Trophoblast cell (in vitro differentiated cells and primary cell): ENCODE data around the gene PAQR8.

Experiments used
- DNase-seq, 2 donors: peaks; one replicate each; pipeline ENCODE4 v3.0.0-alpha.2; 2016
- H2AFZ ChIP-seq: 2 replicates; pipeline ENCODE4 v1.6.1; 2013; ENCODE audit warnings: low read length, moderate library complexity, mild to moderate bottlenecking; ENCODE audit not compliant: insufficient read depth, poor library complexity
- H2AK5ac ChIP-seq: 2 replicates; pipeline ENCODE4 v1.6.1; 2013; ENCODE audit warnings: mild to moderate bottlenecking, low read length
- H2BK120ac ChIP-seq: 2 replicates; pipeline ENCODE4 v1.6.1; 2013; ENCODE audit warnings: low read length, mild to moderate bottlenecking, moderate library complexity; ENCODE audit not compliant: insufficient read depth, poor library complexity
- H2BK12ac ChIP-seq: 2 replicates; pipeline ENCODE4 v1.6.1; 2013; ENCODE audit warnings: mild to moderate bottlenecking, low read length, moderate library complexity
- H2BK5ac ChIP-seq: 2 replicates; pipeline ENCODE4 v1.6.1; 2013; ENCODE audit warnings: low read length, low read depth, moderate library complexity, mild to moderate bottlenecking; ENCODE audit not compliant: poor library complexity
- H3K14ac ChIP-seq: 2 replicates; pipeline ENCODE4 v1.6.1; 2013; ENCODE audit warnings: mild to moderate bottlenecking, low read length
- H3K18ac ChIP-seq: 2 replicates; pipeline ENCODE4 v1.6.1; 2013; ENCODE audit warnings: mild to moderate bottlenecking, low read length
- H3K23ac ChIP-seq: 2 replicates; pipeline ENCODE4 v1.6.1; 2013; ENCODE audit warnings: low read length
- H3K27ac ChIP-seq: 2 replicates; pipeline ENCODE4 v1.5.1; 2013; ENCODE audit warnings: low read depth, mild to moderate bottlenecking, inconsistent platforms, low read length, moderate library complexity
- H3K27me3 ChIP-seq: 2 replicates; pipeline ENCODE4 v1.6.1; 2013; ENCODE audit warnings: inconsistent platforms, mild to moderate bottlenecking, low read length, moderate library complexity; ENCODE audit not compliant: insufficient read depth
- H3K36me3 ChIP-seq, 2 experiments: 1 replicate in 1 of 2; 2 replicates in 1 of 2; pipeline ENCODE4 v1.6.1; 2013; ENCODE audit warnings: low read length in 2 of 2, mild to moderate bottlenecking in 2 of 2, moderate library complexity in 1 of 2; ENCODE audit not compliant: insufficient read depth in 2 of 2, control insufficient read depth in 1 of 2
- H3K4ac ChIP-seq: 2 replicates; pipeline ENCODE4 v1.6.1; 2013; ENCODE audit warnings: low read depth, mild to moderate bottlenecking, low read length, moderate library complexity
- H3K4me1 ChIP-seq, 2 experiments: 1 replicate in 1 of 2; 2 replicates in 1 of 2; pipeline ENCODE4 v1.6.1; 2013; ENCODE audit warnings: low read length in 2 of 2, mild to moderate bottlenecking in 2 of 2, moderate library complexity in 1 of 2; ENCODE audit not compliant: insufficient read depth in 2 of 2, control insufficient read depth in 1 of 2
- H3K4me2 ChIP-seq: 2 replicates; pipeline ENCODE4 v1.6.1; 2013; ENCODE audit warnings: inconsistent platforms, mild to moderate bottlenecking, low read length, moderate library complexity
- H3K4me3 ChIP-seq: 2 replicates; pipeline ENCODE4 v1.5.1; 2013; ENCODE audit warnings: mild to moderate bottlenecking, low read depth, low read length, inconsistent platforms
- H3K79me1 ChIP-seq: one replicate; pipeline ENCODE4 v1.6.1; 2013; ENCODE audit warnings: low read length
- H3K79me2 ChIP-seq: 2 replicates; pipeline ENCODE4 v1.6.1; 2013; ENCODE audit warnings: low read length, mild to moderate bottlenecking; ENCODE audit not compliant: control insufficient read depth, insufficient read depth, poor library complexity
- H3K9ac ChIP-seq: 2 replicates; pipeline ENCODE4 v1.6.1; 2013; ENCODE audit warnings: mild to moderate bottlenecking, low read length
- H3K9me3 ChIP-seq: 2 replicates; pipeline ENCODE4 v1.6.1; 2013; ENCODE audit warnings: low read depth, mild to moderate bottlenecking, control low read depth, inconsistent platforms, low read length; ENCODE audit not compliant: insufficient read depth
- H4K12ac ChIP-seq: 2 replicates; pipeline ENCODE4 v1.6.1; 2013; ENCODE audit warnings: low read depth, mild to moderate bottlenecking, low read length, moderate library complexity
- H4K8ac ChIP-seq: 2 replicates; pipeline ENCODE4 v1.6.1; 2013; ENCODE audit warnings: low read depth, mild to moderate bottlenecking, low read length, moderate library complexity
- H4K91ac ChIP-seq: one replicate; pipeline ENCODE4 v1.6.1; 2013; ENCODE audit warnings: low read depth, mild to moderate bottlenecking, low read length, moderate library complexity
- WGBS: extraction: QIAGEN DNeasy Blood & Tissue Kit; methylation state at CpG from one replicate; pipeline ENCODE4 v1.1.7; 2013; ENCODE audit warnings: missing lambda C conversion rate; ENCODE audit not compliant: insufficient read length, insufficient coverage; ENCODE audit errors: extremely low coverage; 5-methylcytosine and 5-hydroxymethylcytosine counted together

The PAQR8 gene

DNA sequence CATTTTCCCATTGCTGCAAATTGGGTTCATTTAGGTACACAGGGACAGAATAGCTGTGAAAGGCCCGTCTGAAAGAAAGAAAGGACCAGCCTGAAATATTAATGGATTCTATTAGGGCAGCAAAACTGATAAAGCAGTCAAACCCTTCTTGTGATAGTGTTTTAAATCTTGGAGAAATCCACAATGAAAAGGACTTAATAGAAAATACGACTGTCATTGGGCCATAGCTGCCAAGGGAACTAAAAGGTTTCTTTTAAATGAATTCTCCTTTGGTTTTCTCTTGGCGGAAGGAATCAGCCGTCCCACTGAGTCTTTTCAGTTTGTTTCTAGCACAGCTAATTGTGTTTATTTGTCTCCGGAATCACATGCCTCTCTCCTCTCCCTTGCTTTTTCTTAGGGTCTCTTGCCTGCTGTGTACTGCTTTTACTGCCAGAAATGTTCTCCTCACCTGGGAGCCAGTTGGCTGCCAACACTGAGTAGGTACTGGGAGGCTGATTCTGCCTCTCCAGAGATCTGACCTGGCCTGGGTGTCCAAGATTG is 11.3 kb downstream of the PAQR8 start:
- Histone ChIP-seq H2BK120ac (no peak overlapping the region), H3K18ac (no peak overlapping the region), H3K36me3 (peaks cover 4 to 21% of the 10 kb centered on the region in 2 experiments), H4K8ac (no peak overlapping the region), H3K79me1 (no peaks in the 10 kb centered on the region), H3K4ac (peak overlapping the region; percentile 40), H3K27ac (no peak overlapping the region), H3K14ac (no peak overlapping the region), H3K9me3 (no peaks in the 10 kb centered on the region), H3K23ac (no peak overlapping the region), H3K4me3 (no peak overlapping the region), H3K4me2 (no peak overlapping the region), H4K91ac (no peak overlapping the region), H3K27me3 (no peaks in the 10 kb centered on the region), H3K79me2 (peaks cover 4% of the 10 kb centered on the region), H3K9ac (no peak overlapping the region), H2BK5ac (no peak overlapping the region), H2BK12ac (no peak overlapping the region), H4K12ac (no peak overlapping the region), H2AFZ (no peak overlapping the region), H3K4me1 (peaks cover 0 to 2% of the 10 kb centered on the region in 2 experiments), H2AK5ac (no peak overlapping the region)
- DNase-seq = no peak
- no CpG with 5 or more reads among the region's 5 CpGs for WGBS

DNA sequence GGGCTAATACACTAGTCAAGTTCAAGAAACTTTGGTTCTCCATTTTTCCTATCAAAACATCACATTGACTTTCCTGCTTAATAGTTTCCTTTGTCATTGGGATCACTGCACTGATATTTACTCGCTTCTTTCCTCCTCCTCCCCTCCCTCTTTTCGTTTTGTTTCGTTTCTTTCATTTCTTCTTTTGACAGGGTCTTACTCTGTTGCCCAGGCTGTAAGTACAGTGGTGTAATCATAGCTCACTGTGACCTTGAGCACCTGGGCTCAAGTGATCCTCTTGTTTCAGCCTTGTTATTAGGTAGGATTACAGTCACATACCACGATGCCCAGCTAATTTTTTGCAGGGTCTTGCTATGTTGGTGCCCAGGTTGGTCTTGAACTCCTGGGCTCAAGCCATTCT is 12.3 kb downstream of the PAQR8 start:
- Histone ChIP-seq H2AFZ (no peak overlapping the region), H3K4ac (no peak overlapping the region), H3K36me3 (peaks cover 4 to 21% of the 10 kb centered on the region in 2 experiments), H3K18ac (no peak overlapping the region), H4K12ac (no peak overlapping the region), H2AK5ac (no peak overlapping the region), H3K4me3 (no peak overlapping the region), H3K14ac (no peak overlapping the region), H3K27me3 (no peaks in the 10 kb centered on the region), H3K27ac (no peak overlapping the region), H3K9ac (no peak overlapping the region), H3K79me2 (peaks cover 4% of the 10 kb centered on the region), H3K9me3 (no peaks in the 10 kb centered on the region), H4K91ac (no peak overlapping the region), H3K4me2 (no peak overlapping the region), H3K23ac (no peak overlapping the region), H2BK12ac (no peak overlapping the region), H2BK120ac (no peak overlapping the region), H3K79me1 (no peaks in the 10 kb centered on the region), H3K4me1 (peaks cover 0 to 2% of the 10 kb centered on the region in 2 experiments), H4K8ac (no peak overlapping the region), H2BK5ac (no peak overlapping the region)
- DNase-seq = no peak
- no CpG with 5 or more reads among the region's 4 CpGs for WGBS

DNA sequence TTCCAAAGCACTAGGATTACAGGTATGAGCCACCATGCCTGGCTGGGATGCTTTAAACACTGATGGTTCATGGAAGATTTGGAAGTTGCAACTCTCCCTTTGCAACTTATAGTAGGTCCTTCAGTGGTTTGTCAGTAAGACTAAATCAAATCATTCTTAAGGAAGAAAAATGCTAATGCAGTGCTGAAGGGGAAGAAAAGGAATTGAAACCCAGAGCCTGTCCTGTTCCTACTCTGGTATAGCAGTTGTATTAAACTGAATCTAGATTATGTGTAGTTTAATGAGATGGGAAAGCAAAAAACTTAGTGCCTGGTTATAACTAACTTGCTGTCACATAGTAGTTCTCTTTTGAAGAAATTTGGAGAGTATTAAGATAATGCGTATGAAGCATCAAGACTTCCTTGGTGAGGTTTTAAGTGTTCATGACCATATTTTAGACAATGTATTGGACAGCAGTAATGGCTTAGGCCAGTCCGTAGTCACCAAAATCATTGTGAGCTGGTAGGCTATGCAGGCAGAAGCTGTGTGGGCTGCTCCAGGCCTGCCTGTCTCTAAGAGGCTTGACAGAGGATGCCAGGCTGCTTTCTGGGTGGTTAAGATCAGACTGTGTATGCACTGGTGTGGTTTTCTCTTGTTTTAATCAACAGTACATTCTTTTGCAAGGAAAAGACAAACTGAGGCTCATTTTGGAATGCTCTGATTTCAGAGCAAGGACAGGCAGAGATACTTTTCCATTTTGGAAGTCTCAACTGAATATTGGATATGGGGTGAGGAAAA is 14.0 kb downstream of the PAQR8 start:
- Histone ChIP-seq H3K9me3 (no peaks in the 10 kb centered on the region), H3K4me1 (peaks cover 0 to 2% of the 10 kb centered on the region in 2 experiments), H3K4ac (no peak overlapping the region), H3K14ac (no peak overlapping the region), H2BK120ac (no peak overlapping the region), H3K27me3 (no peaks in the 10 kb centered on the region), H2BK5ac (no peak overlapping the region), H3K36me3 (peaks cover 4 to 22% of the 10 kb centered on the region in 2 experiments), H3K79me1 (no peaks in the 10 kb centered on the region), H3K23ac (no peak overlapping the region), H3K79me2 (peaks cover 4% of the 10 kb centered on the region), H3K9ac (no peak overlapping the region), H2AFZ (no peak overlapping the region), H2AK5ac (no peak overlapping the region), H4K91ac (no peak overlapping the region), H4K12ac (no peak overlapping the region), H2BK12ac (no peak overlapping the region), H3K27ac (no peak overlapping the region), H3K18ac (no peak overlapping the region), H4K8ac (no peak overlapping the region), H3K4me2 (no peak overlapping the region), H3K4me3 (no peak overlapping the region)
- WGBS = no CpG with 5 or more reads among the region's 2 CpGs
- DNase-seq = no peak

DNA sequence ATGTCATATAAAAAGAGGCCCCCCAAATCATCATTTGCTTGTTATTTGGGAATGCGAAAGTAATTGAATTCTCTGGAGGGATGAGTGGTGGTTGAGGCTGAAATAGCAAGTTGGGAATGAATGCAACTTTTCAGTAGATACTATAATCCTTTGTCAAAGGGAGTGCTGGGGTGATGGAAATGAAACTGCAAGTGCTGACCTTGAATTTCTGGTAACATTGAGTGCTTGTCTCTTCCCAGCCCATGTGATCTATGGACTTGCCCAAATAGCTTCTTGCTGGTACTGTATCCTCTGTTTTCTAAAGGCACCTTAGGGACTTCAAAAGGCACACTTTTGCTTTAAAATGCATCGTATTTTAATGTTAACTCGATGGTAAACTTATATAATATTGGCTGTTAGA is 14.8 kb downstream of the PAQR8 start:
- Histone ChIP-seq H3K79me1 (no peaks in the 10 kb centered on the region), H3K27ac (no peak overlapping the region), H2BK120ac (no peak overlapping the region), H4K91ac (no peak overlapping the region), H3K9me3 (no peaks in the 10 kb centered on the region), H2AK5ac (no peak overlapping the region), H3K4me2 (no peak overlapping the region), H3K79me2 (peaks cover 4% of the 10 kb centered on the region), H3K36me3 (peaks cover 9 to 23% of the 10 kb centered on the region in 2 experiments), H3K4ac (no peak overlapping the region), H4K8ac (no peak overlapping the region), H3K23ac (no peak overlapping the region), H3K4me3 (no peak overlapping the region), H2AFZ (no peak overlapping the region), H3K9ac (no peak overlapping the region), H3K18ac (no peak overlapping the region), H2BK5ac (no peak overlapping the region), H4K12ac (no peak overlapping the region), H3K27me3 (no peaks in the 10 kb centered on the region), H2BK12ac (no peak overlapping the region), H3K14ac (no peak overlapping the region), H3K4me1 (peaks cover 0 to 2% of the 10 kb centered on the region in 2 experiments)
- DNase-seq = no peak
- no CpG with 5 or more reads among the region's 3 CpGs for WGBS
